Measurements from ENCODE around the gene PLEKHO1. TPM values are rescaled to one million over a fixed set of nuclear protein-coding genes. Genes with fewer than 3 reads are reported as not detected.
A peak's percentile ranks its signal among the peaks of the same experiment; 100 is the strongest.
"Not testable (repeated sequence)": the region's sequence is repeated elsewhere in the genome, so short reads cannot be mapped to it uniquely, and the experiment has no call there.

Gene PLEKHO1
- polyA plus RNA-seq, 12 donors, result 57.3 to 102 (median 84.3) TPM; not detected in 1

- no peak for DNase-seq
These were observed 5.1 kb upstream of the PLEKHO1 start for GRCh38 chr1:150144606-150145005.

- not testable (repeated sequence) for DNase-seq
These were observed 3.7 kb upstream of the PLEKHO1 start for GRCh38 chr1:150146016-150146415.

GRCh38 chr1:150146849-150147542 is 2.7 kb upstream of the PLEKHO1 start:
- no peak for DNase-seq

- no peak for DNase-seq
These were observed 862 bp upstream of the PLEKHO1 start for GRCh38 chr1:150148837-150149270.

- DNase-seq, result no peak
These were observed 661 bp downstream of the PLEKHO1 start for GRCh38 chr1:150150133-150151021.

- no peak for DNase-seq
These were observed 1.8 kb downstream of the PLEKHO1 start for GRCh38 chr1:150151291-150152181.

GRCh38 chr1:150152182-150152536 is 2.4 kb downstream of the PLEKHO1 start:
- DNase-seq, result no peak

GRCh38 chr1:150152772-150153456 is 3.2 kb downstream of the PLEKHO1 start:
- no peak for DNase-seq

- DNase-seq, result no peak
These were observed 4.4 kb downstream of the PLEKHO1 start for GRCh38 chr1:150154143-150154542.

- DNase-seq, result no peak
These were observed 5.8 kb downstream of the PLEKHO1 start for GRCh38 chr1:150155413-150156071.

- DNase-seq, result no peak
These were observed 7.3 kb downstream of the PLEKHO1 start for GRCh38 chr1:150156868-150157603.

GRCh38 chr1:150159550-150159949 is 9.8 kb downstream of the PLEKHO1 start:
- no peak for DNase-seq

- DNase-seq, result no peak
These were observed 11.4 kb downstream of the PLEKHO1 start for GRCh38 chr1:150160964-150161621.

- no peak for DNase-seq
These were observed 12.2 kb downstream of the PLEKHO1 start for GRCh38 chr1:150161747-150162581.

GRCh38 chr1:150162582-150162861 is 12.8 kb downstream of the PLEKHO1 start:
- DNase-seq, result no peak

- peak; percentile 92 for DNase-seq
These were observed 13.4 kb downstream of the PLEKHO1 start for GRCh38 chr1:150162862-150163706.

- DNase-seq, result no peak
These were observed 14.5 kb downstream of the PLEKHO1 start for GRCh38 chr1:150164224-150164623.

GRCh38 chr1:150164779-150165178 is 15.1 kb downstream of the PLEKHO1 start:
- no peak for DNase-seq

All from muscle of arm (tissue), 12 donors.